GM12864 (cell line): ENCODE results near the gene PPFIA2.

Source experiments
- DNase-seq: peaks from one replicate; pipeline ENCODE4 v3.0.0-alpha.2; 2011; ENCODE audit warnings: low read depth
- H3K4me3 ChIP-seq: 2 replicates; pipeline ENCODE4 v1.5.1; 2011; ENCODE audit warnings: mild to moderate bottlenecking, low read depth, low read length, control low read depth
- TF ChIP-seq, protein P1 (sequence below): IDR thresholded peaks from 2 replicates; pipeline ENCODE4 v1.5.1; 2011; ENCODE audit warnings: low read depth, mild to moderate bottlenecking, moderate library complexity, low read length, control low read depth, inconsistent platforms; ENCODE audit errors: missing control alignments

Gene PPFIA2

DNA sequence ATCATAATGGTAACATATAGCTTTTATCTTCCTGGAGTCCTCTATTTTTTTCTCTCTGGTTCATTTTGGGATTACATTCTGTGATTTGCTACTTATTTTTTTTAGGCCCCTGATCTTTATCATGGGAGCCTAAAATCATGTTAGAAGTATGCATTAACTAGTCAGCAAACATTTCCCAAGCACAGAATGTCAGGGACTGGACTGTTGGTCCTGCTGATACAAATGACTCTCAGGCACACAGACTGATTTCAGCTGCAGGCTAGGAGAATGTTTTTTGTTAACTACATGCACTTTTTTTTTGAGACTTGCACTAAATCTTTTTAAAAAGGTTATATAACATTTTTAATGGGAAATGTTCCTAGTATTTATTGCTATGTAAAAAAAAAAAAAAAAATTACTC, 550.1 kb downstream of the PPFIA2 start:
- no peak overlapping the region for H3K4me3 ChIP-seq
- no peak for DNase-seq
- TF ChIP-seq, protein P1, sequence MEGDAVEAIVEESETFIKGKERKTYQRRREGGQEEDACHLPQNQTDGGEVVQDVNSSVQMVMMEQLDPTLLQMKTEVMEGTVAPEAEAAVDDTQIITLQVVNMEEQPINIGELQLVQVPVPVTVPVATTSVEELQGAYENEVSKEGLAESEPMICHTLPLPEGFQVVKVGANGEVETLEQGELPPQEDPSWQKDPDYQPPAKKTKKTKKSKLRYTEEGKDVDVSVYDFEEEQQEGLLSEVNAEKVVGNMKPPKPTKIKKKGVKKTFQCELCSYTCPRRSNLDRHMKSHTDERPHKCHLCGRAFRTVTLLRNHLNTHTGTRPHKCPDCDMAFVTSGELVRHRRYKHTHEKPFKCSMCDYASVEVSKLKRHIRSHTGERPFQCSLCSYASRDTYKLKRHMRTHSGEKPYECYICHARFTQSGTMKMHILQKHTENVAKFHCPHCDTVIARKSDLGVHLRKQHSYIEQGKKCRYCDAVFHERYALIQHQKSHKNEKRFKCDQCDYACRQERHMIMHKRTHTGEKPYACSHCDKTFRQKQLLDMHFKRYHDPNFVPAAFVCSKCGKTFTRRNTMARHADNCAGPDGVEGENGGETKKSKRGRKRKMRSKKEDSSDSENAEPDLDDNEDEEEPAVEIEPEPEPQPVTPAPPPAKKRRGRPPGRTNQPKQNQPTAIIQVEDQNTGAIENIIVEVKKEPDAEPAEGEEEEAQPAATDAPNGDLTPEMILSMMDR: no peak

DNA sequence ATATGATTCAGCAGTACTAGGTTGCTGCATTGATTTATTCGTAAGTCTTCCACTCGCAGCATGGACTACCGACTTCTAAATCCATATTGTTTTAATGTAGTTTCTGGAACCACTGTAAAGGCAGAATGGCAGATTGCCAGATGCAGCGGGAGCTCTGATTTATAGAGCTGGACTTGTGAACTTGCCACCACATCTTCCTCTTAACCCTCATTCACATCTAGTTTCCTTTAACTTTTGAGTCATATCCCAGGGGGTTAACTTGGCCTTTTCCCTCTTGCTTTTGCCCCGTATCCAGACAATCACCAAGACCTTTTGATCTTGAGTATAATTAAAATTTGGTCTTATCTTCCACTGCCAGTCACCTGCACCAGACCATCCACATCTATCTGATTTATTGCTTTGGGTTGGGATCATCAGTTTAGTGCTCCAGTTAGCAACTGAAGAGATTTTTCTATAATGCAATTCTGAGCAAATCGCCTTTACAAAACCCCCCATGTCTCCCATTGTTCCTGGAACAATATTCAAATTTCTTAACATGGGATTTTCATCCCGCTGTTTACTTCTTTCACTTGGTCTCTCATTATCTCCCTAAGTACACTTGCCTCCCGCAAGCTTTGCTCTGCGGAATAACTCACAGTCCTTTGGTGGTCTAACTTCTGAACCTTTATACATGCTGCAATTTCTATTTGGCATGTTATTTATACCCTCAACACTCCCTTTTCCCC, 550.8 kb downstream of the PPFIA2 start:
- TF ChIP-seq, protein P1: no peak
- DNase-seq: no peak
- no peak overlapping the region for H3K4me3 ChIP-seq
